Calu3 (cell line): ENCODE data around the gene FOXP1. TPM values are rescaled to one million over a fixed set of nuclear protein-coding genes. Genes with fewer than 3 reads are reported as not detected.

Source experiments
- BruUV-seq: library from RNA; stranded (reverse); fragments of 400-500 nt; replicated peaks from 2 replicates; lab custom pipeline; 2021; lab: Mats Ljungman, UMichigan
- CTCF ChIA-PET: fragments of 300-600 bp; sonication (Branson Sonifier 250); formaldehyde crosslinking; loops from one replicate; lab custom pipeline; 2022; ENCODE audit warnings: antibody characterized with exemption; lab: Charles Lee
- DNase-seq: peaks from one replicate; pipeline ENCODE4 v3.0.0; 2022
- H3K27ac Mint-ChIP-seq: one replicate; pipeline ENCODE4 v1.8.0; 2022; ENCODE audit warnings: mixed read lengths; ENCODE audit not compliant: unreplicated experiment
- H3K27me3 Mint-ChIP-seq: one replicate; pipeline ENCODE4 v1.8.0; 2022; ENCODE audit warnings: mixed read lengths; ENCODE audit not compliant: unreplicated experiment
- H3K36me3 Mint-ChIP-seq: one replicate; pipeline ENCODE4 v1.8.0; 2022; ENCODE audit warnings: mild to moderate bottlenecking, moderate library complexity, mixed read lengths; ENCODE audit not compliant: insufficient read depth, unreplicated experiment
- H3K4me1 Mint-ChIP-seq: one replicate; pipeline ENCODE4 v1.8.0; 2022; ENCODE audit warnings: mild to moderate bottlenecking, low read depth, mixed read lengths; ENCODE audit not compliant: unreplicated experiment
- H3K4me3 Mint-ChIP-seq: one replicate; pipeline ENCODE4 v1.8.0; 2022; ENCODE audit warnings: mild to moderate bottlenecking, low read depth, moderate library complexity, mixed read lengths; ENCODE audit not compliant: unreplicated experiment
- H3K9me3 Mint-ChIP-seq: one replicate; pipeline ENCODE4 v1.8.0; 2022; ENCODE audit warnings: low read depth, mixed read lengths; ENCODE audit not compliant: unreplicated experiment
- intact Hi-C: fragments of 100-400 bp; cut with micrococcal nuclease; formaldehyde crosslinking; loops from one replicate; pipeline ENCODE4 v1.10.0; 2022; ENCODE audit not compliant: unreplicated experiment
- total RNA-seq: library from RNA; stranded (reverse); gene quantifications from 2 replicates; pipeline ENCODE4 v1.2.3, GENCODE V29; 2022
- TF ChIP-seq, protein P1 (sequence below): fragments of 200-600 bp; IDR thresholded peaks from one replicate; pipeline ENCODE4 v1.8.0; 2022; ENCODE audit warnings: antibody characterized with exemption; ENCODE audit not compliant: unreplicated experiment

FOXP1 gene
- total RNA-seq, 1 experiment from 2014 or later = 82.8 TPM

DNA sequence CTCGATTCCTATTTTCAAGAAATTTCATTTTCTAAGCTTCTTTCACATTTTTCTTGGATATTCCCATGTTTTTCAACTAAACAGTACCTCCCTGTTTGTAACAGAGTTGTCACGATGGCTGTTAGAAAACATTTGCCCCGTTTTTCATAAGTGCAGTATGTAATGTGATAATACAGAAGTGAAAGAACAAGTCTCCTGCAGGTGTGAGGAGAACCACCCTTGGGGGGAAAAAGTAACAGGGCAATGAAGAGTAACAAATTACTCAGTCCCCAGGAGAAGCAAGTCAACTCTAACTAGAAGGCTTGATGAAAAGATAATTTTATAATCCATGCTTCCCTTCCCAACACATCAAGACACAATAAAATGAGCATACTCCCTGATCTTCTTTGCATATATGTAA is 493.3 kb downstream of the FOXP1 start:
- no peaks in the 10 kb centered on the region for H3K4me1 Mint-ChIP-seq
- intact Hi-C loops = no loop called here
- H3K9me3 Mint-ChIP-seq = no peaks in the 10 kb centered on the region
- no peak overlapping the region for H3K27ac Mint-ChIP-seq
- no peaks in the 10 kb centered on the region for H3K36me3 Mint-ChIP-seq
- CTCF ChIA-PET = no interaction called here
- H3K27me3 Mint-ChIP-seq = no peaks in the 10 kb centered on the region
- DNase-seq = no peak
- H3K4me3 Mint-ChIP-seq = no peak overlapping the region
- BruUV-seq = no TSS peak
- TF ChIP-seq, protein P1, sequence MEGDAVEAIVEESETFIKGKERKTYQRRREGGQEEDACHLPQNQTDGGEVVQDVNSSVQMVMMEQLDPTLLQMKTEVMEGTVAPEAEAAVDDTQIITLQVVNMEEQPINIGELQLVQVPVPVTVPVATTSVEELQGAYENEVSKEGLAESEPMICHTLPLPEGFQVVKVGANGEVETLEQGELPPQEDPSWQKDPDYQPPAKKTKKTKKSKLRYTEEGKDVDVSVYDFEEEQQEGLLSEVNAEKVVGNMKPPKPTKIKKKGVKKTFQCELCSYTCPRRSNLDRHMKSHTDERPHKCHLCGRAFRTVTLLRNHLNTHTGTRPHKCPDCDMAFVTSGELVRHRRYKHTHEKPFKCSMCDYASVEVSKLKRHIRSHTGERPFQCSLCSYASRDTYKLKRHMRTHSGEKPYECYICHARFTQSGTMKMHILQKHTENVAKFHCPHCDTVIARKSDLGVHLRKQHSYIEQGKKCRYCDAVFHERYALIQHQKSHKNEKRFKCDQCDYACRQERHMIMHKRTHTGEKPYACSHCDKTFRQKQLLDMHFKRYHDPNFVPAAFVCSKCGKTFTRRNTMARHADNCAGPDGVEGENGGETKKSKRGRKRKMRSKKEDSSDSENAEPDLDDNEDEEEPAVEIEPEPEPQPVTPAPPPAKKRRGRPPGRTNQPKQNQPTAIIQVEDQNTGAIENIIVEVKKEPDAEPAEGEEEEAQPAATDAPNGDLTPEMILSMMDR = no peak

DNA sequence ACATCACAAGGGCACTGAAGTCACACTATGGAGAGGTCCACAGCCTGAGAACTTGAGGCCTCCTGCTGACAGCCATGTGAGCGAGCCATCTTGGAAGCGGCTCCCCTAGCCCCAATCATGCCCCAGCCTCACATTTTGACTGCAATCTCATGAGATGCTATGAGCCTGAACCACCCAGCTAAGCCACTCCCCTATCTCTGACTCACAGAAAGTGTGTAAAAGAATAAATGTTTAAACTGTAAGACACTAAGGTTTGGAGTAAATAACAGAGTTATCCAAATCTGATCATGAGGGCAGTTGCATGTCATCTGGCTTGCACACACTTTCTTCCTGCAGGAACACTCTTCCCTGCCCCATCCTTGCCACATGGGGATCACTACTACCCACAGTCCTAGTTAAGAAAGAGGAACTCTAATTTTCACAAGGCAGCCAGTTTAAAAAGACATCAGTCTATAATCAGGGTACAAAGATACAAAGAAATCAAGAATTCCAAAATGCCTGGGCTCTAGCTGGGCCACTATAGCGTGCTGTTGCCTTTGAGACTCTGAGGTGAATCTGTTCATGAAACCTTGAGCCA is 494.2 kb downstream of the FOXP1 start:
- H3K9me3 Mint-ChIP-seq = no peaks in the 10 kb centered on the region
- TF ChIP-seq, protein P1 = no peak
- H3K36me3 Mint-ChIP-seq = no peaks in the 10 kb centered on the region
- no peaks in the 10 kb centered on the region for H3K27me3 Mint-ChIP-seq
- BruUV-seq = no TSS peak
- intact Hi-C loops = no loop called here
- H3K4me3 Mint-ChIP-seq = no peak overlapping the region
- H3K4me1 Mint-ChIP-seq = no peaks in the 10 kb centered on the region
- no peak for DNase-seq
- CTCF ChIA-PET = no interaction called here
- no peak overlapping the region for H3K27ac Mint-ChIP-seq

DNA sequence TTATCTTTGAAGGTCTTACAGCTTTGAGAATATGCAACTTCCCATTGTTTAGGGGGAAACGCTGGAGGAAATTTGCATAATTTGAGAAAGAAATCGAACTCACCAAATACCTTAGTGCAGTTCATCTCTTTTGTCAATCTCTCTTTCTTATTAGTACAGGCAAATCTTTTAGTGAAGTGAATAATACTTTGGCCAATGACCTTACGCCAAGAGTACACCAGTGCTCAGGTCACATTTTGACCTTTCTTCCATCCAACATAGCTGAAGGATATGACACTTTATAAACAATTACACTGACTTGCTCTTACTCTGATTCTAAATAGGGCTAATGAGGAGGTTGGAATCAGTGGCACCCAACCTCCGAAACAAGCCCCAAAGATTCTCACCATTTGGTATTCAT is 494.8 kb downstream of the FOXP1 start:
- no peaks in the 10 kb centered on the region for H3K4me1 Mint-ChIP-seq
- CTCF ChIA-PET = no interaction called here
- H3K27me3 Mint-ChIP-seq = no peaks in the 10 kb centered on the region
- H3K4me3 Mint-ChIP-seq = no peak overlapping the region
- H3K36me3 Mint-ChIP-seq = no peaks in the 10 kb centered on the region
- H3K27ac Mint-ChIP-seq = no peak overlapping the region
- DNase-seq = no peak
- H3K9me3 Mint-ChIP-seq = no peaks in the 10 kb centered on the region
- intact Hi-C loops = no loop called here
- TF ChIP-seq, protein P1 = no peak
- BruUV-seq = no TSS peak

DNA sequence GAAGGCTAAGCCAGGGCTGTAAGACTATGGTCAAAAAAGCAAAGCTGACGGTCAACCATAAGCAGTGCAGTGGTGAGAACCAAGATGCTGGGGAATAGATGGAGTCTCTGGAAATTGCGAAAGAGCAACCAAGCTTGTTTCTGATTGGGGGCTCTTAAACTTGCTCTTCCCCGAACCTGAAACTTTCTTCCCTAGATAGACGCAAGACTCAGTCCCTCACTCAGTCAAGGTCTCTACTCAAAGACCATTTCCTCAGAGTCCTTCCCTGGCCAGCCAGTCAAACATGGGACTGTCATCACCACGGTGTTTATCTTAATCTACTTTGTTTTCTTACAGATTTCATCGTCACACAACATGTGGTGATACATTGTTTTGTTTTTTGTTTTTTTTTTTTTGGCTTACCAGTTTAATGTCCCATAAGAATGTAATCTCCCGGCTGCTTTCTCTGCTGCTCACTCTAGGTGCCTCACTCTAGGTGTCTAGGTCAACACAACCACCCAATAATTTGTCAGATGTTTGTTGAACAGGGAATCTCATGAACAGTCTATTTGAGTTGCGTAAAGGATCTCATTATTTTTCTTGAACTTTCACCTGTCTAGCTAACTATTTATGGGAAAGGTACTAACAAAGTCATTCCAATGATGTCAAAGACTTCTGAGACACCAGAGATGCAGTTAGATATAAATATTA is 495.4 kb downstream of the FOXP1 start:
- Mint-ChIP-seq H3K27me3 (no peaks in the 10 kb centered on the region), H3K27ac (no peak overlapping the region), H3K4me1 (no peaks in the 10 kb centered on the region), H3K36me3 (no peaks in the 10 kb centered on the region), H3K9me3 (no peaks in the 10 kb centered on the region), H3K4me3 (no peak overlapping the region)
- DNase-seq = no peak
- BruUV-seq = no TSS peak
- TF ChIP-seq, protein P1 = no peak
- intact Hi-C loops = no loop called here
- CTCF ChIA-PET = no interaction called here
